Astrocyte (in vitro differentiated cells and primary cell): ENCODE results near the gene COMMD1.

ENCODE experiments used
- EZH2 ChIP-seq: IDR thresholded peaks from 2 replicates; pipeline ENCODE4 v1.6.1; 2012; ENCODE audit warnings: mild to moderate bottlenecking, low read length, inconsistent platforms; ENCODE audit not compliant: insufficient read depth
- TF ChIP-seq, protein P1 (sequence below): IDR thresholded peaks from 2 replicates; pipeline ENCODE4 v1.5.1; 2011; ENCODE audit warnings: low read depth, mild to moderate bottlenecking, inconsistent platforms, low read length, moderate library complexity; ENCODE audit not compliant: insufficient read depth

DNA sequence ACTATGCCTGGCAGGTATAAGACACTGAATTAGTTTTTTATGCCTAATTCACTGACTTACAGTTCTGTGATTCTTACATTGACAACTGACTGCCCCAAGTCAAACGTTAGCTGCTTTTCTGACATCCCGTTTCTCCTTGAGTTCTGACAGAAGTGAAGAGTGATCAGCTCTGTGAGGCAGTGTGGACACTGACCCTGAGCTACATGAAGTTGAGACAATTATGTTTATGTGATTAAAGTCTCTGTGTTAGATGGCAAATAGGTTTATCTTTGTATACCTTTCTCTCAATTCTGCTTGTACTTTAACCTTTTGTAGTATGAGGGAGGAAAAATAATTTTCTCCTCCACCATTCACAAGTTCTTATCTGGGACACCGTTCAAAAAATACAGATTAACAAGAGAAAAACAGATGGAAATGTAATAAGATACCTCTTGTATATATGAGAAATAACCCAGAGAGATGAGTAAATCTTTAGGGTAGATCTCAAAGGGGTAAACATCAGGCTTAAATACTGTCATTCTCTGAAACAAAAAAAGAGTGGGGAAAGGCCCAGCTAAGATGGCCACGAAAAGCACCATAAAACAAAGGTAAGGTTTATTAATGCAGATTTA, 205.0 kb downstream of the COMMD1 start:
- TF ChIP-seq, protein P1, sequence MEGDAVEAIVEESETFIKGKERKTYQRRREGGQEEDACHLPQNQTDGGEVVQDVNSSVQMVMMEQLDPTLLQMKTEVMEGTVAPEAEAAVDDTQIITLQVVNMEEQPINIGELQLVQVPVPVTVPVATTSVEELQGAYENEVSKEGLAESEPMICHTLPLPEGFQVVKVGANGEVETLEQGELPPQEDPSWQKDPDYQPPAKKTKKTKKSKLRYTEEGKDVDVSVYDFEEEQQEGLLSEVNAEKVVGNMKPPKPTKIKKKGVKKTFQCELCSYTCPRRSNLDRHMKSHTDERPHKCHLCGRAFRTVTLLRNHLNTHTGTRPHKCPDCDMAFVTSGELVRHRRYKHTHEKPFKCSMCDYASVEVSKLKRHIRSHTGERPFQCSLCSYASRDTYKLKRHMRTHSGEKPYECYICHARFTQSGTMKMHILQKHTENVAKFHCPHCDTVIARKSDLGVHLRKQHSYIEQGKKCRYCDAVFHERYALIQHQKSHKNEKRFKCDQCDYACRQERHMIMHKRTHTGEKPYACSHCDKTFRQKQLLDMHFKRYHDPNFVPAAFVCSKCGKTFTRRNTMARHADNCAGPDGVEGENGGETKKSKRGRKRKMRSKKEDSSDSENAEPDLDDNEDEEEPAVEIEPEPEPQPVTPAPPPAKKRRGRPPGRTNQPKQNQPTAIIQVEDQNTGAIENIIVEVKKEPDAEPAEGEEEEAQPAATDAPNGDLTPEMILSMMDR = no peak
- TF ChIP-seq EZH2 = no peak
